PFSK-1 (cell line): ENCODE measurements around the gene ZDHHC14.

Experiments
- POLR2AphosphoS5 ChIP-seq: IDR thresholded peaks from 2 replicates; pipeline ENCODE4 v1.6.1; 2012; ENCODE audit warnings: low read depth, mild to moderate bottlenecking, control low read depth, low read length, moderate library complexity
- SIN3A ChIP-seq: IDR thresholded peaks from 2 replicates; pipeline ENCODE4 v1.6.1; 2012; ENCODE audit warnings: mild to moderate bottlenecking, low read length, moderate library complexity, borderline replicate concordance; ENCODE audit not compliant: insufficient read depth
- TAF1 ChIP-seq: IDR thresholded peaks from 2 replicates; pipeline ENCODE4 v1.6.1; 2012; ENCODE audit warnings: low read length, control low read depth, borderline replicate concordance; ENCODE audit not compliant: insufficient read depth
- TF ChIP-seq, protein P1 (sequence below), 2 experiments: IDR thresholded peaks; 2 replicates each; pipeline versions ENCODE4 v1.6.1 to v1.8.0; 2011 to 2012; ENCODE audit warnings: low read depth in 2 of 2, low read length in 2 of 2, control low read depth in 1 of 2, inconsistent platforms in 1 of 2, mild to moderate bottlenecking in 1 of 2, moderate library complexity in 1 of 2; ENCODE audit not compliant: insufficient read depth in 1 of 2

DNA sequence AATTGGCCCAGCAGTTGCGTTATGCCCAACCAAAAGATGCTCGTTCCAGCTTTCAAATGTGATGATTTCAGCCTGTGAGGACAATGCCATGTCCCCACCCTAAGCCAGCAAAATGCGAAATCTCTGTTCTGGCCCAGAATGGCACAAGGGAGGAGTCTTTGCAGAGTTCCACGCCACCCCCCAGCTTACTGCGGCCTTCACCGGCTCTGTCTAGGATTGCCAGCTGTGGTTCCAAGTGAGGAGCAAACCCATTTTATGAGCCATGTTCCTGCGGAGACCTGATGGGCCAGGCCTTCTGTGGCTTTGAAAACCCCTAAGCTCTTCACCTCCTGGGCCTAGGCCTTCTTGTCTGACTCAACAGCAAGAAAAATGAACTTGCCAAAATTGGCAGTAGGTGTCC lies 295.3 kb downstream of the ZDHHC14 start:
- TF ChIP-seq POLR2AphosphoS5 (no peak), TAF1 (no peak), SIN3A (no peak)
- TF ChIP-seq, protein P1, sequence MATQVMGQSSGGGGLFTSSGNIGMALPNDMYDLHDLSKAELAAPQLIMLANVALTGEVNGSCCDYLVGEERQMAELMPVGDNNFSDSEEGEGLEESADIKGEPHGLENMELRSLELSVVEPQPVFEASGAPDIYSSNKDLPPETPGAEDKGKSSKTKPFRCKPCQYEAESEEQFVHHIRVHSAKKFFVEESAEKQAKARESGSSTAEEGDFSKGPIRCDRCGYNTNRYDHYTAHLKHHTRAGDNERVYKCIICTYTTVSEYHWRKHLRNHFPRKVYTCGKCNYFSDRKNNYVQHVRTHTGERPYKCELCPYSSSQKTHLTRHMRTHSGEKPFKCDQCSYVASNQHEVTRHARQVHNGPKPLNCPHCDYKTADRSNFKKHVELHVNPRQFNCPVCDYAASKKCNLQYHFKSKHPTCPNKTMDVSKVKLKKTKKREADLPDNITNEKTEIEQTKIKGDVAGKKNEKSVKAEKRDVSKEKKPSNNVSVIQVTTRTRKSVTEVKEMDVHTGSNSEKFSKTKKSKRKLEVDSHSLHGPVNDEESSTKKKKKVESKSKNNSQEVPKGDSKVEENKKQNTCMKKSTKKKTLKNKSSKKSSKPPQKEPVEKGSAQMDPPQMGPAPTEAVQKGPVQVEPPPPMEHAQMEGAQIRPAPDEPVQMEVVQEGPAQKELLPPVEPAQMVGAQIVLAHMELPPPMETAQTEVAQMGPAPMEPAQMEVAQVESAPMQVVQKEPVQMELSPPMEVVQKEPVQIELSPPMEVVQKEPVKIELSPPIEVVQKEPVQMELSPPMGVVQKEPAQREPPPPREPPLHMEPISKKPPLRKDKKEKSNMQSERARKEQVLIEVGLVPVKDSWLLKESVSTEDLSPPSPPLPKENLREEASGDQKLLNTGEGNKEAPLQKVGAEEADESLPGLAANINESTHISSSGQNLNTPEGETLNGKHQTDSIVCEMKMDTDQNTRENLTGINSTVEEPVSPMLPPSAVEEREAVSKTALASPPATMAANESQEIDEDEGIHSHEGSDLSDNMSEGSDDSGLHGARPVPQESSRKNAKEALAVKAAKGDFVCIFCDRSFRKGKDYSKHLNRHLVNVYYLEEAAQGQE (IDR thresholded peaks at IDR 0.05; ENCODE audit: insufficient read depth in 1 of 2, low read depth in 2 of 2, low read length in 2 of 2), result no peak
